Stimulated activated CD8-positive, alpha-beta memory T cell treated with anti-CD3 and anti-CD28 coated beads, Interleukin-7, amount 100 ng/mL, for 1 hour (primary cell): ENCODE measurements around the gene PCNT.
"Not testable (repeated sequence)": the region's sequence is repeated elsewhere in the genome, so short reads cannot be mapped to it uniquely, and the experiment has no call there.

ENCODE experiments used
- DNase-seq, 2 donors: peaks; one replicate each; pipeline ENCODE4 v3.0.0-alpha.2; 2020; ENCODE audit warnings: low read depth in 2 of 2

PCNT gene

DNA sequence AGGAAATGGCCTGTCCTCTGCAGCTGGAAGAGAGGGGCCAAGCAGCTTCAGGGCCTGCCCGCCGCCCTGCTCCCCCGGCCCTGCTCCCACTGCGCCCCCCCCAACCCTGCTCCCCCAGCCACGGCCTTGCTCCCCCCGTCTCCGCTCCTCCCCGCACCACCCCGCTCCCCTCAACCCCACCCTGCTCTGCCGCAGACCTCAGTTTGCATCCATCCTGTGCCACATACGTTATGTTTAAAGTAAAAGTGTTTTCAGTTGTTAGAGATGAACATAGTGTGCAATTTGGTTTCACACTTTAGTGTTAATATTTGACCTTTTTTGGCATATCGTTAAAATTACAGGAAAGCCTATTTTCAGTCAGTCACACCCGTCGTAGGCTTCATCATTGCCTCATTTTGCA lies 100.7 kb downstream of the PCNT start:
- no peak for DNase-seq

DNA sequence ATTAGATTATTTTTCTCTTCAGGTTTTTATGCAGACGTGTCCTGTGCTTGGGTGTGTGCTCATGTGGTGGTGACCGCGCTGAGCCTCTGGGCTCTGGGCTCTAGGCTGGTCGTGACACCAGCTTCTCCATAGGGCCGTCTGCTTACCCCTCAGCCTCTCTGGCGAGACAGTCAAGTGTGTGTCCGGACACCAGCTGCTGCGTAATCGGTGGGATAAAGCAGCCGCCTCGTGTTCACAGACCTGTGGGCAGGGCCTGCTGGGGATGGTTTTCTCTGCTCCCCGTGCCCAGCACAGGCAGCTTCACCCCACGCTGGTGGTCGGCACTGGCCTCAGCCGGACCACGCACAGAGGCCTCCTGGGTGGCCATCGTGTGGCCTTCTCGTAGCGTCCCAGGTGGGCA lies 101.1 kb downstream of the PCNT start:
- DNase-seq, result no peak

DNA sequence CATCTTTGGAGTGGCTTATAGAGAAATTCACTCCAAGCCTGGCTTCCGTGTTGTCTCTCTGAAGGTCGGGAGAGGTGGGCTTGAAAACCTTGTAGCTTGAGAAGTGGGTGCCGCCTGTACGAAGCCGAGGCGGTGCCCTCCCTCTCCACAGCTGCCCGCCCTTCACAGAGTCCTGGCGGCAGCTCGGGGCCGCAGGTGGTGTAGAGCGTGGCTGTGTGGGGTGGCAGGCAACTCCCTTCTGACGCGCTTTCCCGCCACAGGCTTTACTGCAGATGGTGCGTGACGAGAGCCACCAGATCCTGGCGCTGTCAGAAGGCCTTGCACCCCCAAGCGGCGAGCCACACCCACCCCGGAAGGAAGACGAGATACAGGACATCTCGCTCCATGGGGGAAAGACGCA lies 101.6 kb downstream of the PCNT start:
- peak; percentile 25 to 46 for DNase-seq

DNA sequence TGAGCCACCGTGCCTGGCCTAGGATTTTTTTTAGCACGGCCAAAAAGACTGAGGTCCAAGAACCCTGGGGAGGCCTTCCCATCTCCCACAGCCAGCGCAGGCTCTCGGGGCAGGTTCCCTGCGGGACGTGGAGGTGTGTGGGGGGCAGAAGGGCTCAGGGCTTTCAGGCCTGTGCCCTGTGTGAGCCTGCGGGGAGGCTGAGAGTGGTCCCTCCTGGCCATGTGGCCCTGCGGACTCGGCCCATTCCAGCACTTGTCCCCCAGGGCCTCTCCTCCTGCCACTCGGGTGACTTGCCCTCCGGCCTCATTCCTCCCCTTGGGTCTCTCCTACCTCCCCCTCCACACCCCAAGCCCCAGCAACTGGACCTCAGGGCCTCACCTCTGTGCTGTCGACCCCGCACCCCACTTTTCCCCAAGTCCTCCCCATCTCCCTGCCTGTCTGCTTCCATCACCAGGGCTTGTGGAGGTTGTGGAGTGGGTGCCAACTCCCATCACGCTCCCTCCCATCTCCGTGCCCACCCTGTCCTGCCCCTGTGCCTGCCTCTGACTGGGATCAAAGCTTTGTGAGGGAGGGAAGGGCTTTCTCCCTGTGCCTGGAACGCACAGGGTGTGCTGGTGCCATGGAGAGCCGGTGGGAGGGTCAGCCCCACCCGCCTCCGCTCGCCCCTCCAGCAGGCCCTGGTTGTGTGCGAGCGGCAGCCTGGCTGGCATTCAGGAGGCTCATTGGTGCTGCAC lies 102.5 kb downstream of the PCNT start:
- DNase-seq, result no peak

- DNase-seq, result no peak
Measured at GRCh38 chr21:46427516-46427915, 103.6 kb downstream of the PCNT start.

- no peak for DNase-seq
Measured at GRCh38 chr21:46428286-46428685, 104.3 kb downstream of the PCNT start.

GRCh38 chr21:46428987-46429710 lies 105.2 kb downstream of the PCNT start:
- DNase-seq, result no peak

DNA sequence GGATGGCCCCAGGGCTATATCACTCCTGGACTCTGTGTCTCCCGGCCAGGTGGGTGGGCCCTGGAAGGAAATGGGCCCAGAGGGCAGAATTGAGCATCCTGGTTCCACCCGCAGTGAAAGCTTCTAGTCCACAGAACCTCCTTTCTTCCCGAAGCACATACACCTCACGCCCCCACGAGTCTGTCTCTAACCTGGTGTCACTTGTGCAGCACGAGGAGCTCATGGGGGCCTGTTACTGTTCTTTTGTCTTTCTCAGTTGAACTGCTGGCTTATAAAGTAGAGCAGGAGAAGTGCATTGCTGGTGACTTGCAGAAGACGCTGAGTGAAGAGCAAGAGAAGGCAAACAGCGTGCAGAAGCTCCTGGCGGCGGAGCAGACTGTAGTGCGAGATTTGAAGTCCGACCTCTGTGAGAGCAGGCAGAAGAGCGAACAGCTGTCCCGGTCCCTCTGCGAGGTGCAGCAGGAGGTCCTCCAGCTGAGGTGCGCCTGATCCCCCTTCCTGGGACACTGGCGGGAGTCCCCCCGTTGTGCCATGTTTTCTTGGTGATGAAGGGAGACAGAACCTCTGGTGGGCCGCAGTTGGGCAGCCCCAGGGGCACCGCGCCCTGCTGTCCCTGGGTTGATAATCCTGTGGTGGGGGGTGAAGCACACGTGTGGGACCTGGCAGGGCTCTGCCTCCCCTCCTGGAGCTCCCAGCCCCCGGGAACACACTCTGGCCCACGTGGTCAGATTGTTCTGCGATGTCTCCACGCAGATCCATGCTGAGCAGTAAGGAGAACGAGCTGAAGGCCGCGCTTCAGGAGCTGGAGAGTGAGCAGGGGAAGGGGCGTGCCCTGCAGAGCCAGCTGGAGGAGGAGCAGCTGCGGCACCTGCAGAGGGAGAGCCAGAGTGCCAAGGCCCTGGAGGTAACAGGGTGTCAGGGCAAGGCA lies 106.1 kb downstream of the PCNT start:
- no peak for DNase-seq

- DNase-seq, result no peak
Measured at GRCh38 chr21:46431448-46431847, 107.5 kb downstream of the PCNT start.

DNA sequence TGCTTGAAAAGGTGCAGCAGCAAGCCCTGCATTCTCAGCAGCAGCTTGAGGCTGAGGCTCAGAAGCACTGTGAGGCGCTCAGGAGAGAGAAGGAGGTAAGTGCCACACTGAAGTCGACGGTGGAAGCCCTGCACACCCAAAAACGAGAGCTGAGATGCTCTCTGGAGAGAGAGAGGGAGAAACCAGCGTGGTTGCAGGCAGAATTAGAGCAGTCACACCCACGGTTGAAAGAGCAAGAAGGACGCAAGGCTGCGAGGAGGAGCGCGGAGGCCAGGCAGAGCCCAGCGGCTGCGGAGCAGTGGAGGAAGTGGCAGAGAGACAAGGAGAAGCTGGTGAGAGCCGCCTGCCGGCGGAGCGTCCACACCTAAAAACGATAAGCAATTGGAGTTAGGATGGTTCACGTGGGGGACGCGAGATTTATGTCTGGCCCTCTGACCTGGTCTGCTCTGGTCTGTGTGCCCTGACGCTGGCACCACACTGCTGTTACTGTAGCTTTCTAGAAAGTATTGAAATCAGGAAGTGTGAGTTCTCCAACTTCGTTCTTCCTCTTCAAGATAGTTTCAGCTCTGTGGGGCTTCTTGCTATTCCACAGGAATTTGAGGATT lies 108.0 kb downstream of the PCNT start:
- no peak for DNase-seq

DNA sequence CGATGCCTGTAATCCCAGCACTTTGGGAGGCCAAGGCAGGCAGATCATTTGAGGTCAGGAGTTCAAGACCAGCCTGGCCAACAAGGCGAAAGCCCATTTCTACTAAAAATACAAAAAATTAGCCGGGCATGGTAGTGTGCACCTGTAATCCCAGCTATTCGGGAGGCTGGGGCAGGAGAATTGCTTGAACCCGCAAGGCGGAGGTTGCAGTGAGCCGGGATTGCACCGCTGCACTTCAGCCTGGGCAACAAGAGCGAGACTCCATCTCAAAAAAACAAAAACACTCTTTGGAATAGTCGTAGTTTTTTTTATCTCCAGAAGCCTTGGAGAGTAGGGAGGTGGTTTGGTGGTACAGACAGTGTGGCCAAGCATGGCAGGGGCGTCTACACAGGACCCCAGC lies 109.2 kb downstream of the PCNT start:
- not testable (repeated sequence) for DNase-seq

DNA sequence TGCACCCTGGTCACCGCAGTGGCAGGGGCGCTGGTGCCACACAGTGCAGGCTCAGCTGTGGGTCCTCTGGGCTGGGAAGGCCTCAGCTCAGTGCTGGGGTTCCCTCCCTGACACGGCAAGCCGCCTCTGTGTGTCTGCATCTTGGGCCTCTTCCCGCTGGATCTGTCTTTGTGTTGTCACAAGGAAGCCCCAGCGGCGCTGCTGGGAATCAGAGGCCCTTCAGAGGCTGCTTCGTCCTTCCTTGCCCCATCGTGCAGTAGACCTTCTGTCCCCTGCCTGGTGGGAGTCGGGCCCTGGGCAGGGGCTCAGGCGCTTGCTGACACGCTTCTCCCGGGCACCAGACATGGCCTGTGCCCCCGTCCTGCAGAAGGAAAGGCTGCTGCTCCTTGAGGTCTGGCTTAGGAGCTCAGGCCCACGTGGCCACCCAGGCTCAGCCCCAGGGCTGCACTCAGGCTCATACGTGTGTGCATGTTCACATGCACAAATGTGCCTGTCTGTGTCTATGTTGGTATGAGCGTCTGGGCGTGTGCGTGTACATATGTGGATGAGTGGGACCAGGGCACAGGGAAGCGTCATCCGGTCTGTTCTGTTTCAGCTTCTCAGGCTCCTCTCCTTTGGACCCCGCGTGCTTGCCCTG lies 110.5 kb downstream of the PCNT start:
- DNase-seq, result no peak

DNA sequence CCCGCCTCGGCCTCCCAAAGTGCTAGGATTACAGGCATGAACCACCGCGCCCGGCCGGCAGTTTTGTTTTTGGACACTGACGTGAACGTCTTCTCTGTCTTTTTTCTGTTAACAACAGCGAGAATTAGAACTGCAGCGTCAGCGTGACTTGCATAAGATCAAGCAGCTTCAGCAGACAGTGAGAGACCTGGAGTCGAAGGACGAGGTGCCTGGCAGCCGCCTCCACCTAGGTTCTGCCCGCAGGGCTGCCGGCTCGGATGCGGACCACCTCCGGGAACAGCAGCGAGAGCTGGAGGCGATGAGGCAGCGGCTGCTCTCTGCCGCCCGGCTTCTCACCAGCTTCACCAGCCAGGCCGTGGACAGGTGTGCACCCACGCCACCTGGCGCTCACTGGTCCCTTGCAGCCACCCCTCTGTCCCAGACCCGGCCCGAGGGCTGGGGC lies 111.9 kb downstream of the PCNT start:
- DNase-seq, result no peak

- no peak for DNase-seq
Measured at GRCh38 chr21:46436621-46437020, 112.7 kb downstream of the PCNT start.

DNA sequence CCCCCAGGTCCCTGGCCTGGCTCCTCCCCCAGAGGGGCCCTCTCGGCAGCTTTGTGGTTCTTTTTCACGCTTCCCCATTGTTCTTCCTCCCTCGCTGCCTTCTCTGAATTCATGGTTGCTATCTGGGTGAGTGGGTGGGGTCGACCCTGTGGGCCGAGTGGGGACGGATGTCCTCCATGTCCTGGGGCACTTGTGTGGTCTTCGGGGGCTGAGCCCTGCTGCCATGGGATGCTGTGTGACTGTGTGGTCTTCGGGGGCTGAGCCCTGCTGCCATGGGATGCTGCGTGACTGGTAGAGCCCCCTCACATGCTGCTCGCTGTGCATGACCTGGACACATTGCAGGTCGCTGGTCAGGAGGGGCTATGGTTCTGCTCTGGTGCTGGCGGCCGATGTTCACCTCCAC lies 113.1 kb downstream of the PCNT start:
- no peak for DNase-seq

- DNase-seq, result no peak
Measured at GRCh38 chr21:46437511-46437910, 113.6 kb downstream of the PCNT start.

DNA sequence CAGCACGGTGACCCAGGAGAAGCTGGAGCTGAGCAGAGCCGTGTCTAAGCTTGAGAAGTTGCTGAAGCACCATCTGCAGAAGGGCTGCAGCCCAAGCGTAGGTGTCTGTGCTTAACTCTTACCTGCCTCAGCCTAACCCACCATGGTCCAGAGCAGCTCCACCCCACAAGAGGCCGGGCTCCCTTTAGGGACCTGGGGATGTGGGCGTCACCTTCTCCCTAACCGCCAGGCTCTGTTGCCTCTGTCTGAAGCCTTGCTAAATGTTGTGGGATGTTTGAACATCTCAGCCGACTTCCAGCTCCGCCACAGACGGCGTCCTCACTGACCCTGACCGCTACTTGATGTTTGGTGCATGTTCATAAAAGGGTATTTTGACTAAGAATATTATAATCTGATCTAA lies 114.3 kb downstream of the PCNT start:
- no peak for DNase-seq

DNA sequence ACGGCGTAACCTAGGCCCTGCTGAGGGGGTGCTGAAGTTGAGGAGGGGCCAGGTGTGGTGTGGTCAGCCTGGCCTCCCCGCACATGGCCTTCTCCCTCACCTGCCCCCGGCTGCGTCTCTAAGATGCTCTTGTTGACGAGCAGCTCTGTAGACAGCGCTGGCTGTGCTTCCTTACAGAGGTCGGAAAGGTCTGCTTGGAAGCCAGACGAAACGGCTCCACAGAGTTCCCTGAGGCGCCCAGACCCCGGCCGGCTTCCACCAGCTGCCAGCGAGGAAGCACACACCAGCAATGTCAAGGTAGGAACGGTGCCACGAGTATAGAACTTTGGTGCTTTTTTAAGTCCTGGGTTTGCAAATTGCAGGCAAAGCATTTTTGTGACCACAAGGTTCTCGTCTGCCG lies 116.0 kb downstream of the PCNT start:
- no peak for DNase-seq

- DNase-seq, result no peak
Measured at GRCh38 chr21:46441331-46441730, 117.4 kb downstream of the PCNT start.

GRCh38 chr21:46441961-46442498 lies 118.1 kb downstream of the PCNT start:
- DNase-seq, result no peak

DNA sequence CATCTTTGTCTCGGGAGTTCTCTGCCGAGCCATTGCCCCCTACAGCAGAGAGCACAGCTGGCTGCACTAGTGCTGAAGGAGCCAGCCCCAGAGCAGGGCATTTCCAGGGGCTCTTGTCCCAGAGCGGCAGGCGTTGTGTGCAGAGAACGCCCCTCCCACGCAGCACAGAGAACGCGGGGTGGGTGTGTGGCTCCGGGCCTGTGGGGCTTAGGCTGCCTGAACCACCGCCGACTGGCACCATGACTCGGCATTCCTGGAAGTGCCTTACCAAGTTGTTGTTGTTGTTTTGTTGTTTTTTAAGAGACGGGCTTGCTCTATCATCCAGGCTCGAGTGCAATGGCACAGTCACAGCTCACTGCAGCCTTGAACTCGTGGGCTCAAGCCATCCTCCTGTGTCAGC lies 119.0 kb downstream of the PCNT start:
- DNase-seq, result no peak
